GM19395 (cell line): ENCODE data around the gene EEF2KMT.
"Not testable (repeated sequence)": the region's sequence is repeated elsewhere in the genome, so short reads cannot be mapped to it uniquely, and the experiment has no call there.

Experiments
- ATAC-seq: cut with Tn5 transposase; IDR thresholded peaks from one replicate; pipeline ENCODE4 v1.9.1; 2021; ENCODE audit warnings: mild to moderate bottlenecking, moderate library complexity; ENCODE audit not compliant: unreplicated experiment

EEF2KMT gene

DNA sequence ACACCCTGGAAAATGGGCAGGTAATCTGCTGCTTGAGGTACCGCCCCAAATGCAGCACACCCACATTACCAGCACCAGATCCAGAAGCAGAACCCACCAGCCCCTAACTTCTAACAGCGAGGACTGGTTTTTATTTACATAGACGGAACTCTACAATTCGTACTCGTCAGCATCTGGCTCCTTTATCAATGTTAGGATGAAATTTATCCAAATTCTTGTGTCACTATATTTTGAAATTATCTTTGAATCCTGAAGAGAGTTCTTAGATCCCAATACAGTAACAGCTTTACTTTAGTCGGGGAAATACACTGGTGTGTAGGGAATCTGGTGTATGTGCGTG is 26.3 kb downstream of the EEF2KMT start:
- no peak for ATAC-seq

DNA sequence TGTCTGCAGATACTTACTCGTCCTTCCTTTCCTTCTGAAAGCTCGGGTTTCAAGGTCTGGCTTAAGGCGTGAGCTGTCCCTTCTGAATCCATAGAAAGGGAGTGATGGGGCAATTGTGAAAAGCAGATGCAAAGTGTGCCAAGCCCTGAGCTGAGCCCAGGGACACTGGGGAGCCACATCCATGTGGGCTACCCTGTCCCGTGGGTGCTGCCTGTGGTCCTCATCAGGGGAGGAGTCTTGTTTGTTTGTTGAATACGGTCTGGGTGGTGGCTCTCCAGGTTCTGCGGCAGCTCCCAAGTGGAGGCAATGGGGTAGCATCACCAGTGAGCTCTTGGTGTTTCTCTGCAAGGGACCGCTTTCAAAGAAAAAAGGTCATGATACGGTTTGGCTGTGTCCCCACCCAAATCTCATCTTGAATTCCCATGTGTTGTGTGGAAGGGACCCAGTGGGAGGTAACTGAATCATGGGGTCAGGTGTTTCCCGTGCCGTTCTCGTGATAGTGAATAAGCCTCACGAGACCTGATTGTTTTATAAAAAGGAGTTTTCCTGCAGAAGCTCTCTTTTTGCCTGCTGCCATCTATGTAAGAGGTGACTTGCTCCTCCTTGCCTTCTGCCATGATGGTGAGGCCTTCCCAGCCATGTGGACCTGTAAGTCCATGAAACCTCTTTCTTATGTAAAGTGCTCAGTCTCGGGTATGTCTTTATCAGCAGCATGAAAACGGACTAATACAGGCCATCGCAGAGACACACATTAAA is 27.0 kb downstream of the EEF2KMT start:
- ATAC-seq: no peak

DNA sequence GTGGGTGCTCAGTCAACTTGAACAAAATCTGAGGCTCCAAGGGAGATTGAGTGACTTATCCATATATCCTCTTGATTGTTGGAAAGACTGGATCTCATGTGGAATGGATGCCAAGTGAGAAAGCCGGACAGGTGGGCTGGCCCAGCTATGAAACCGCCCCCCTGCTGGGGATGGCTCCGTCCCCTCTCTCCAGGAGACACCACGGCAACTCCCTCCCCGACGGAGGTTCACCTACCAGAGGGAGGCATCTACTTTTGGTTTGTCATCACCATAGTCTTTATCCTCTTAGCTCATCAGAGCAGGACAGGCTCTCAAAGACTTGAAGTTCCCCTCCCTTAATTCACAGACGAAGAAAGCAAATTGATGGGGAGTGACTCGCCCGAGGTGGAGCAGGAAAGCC is 27.7 kb downstream of the EEF2KMT start:
- no peak for ATAC-seq

DNA sequence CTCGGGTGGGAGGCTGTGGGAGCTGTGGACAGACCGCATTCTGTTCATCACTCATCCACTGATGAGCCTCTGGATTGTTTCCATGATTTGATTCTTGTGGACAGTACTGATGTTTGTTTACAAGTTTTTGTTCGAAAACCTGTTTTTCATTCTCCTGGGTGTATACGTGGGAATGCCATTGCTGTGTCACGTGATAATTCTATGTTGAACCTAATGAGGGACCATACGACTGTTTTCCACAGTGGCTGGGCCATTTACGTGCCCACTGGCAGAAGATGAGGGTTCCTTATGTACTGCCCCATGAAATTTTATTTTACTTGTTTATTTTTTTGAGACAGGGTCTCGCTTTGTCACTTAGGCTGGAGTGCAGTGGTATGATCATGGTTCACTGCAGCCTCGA is 28.5 kb downstream of the EEF2KMT start:
- no peak for ATAC-seq

DNA sequence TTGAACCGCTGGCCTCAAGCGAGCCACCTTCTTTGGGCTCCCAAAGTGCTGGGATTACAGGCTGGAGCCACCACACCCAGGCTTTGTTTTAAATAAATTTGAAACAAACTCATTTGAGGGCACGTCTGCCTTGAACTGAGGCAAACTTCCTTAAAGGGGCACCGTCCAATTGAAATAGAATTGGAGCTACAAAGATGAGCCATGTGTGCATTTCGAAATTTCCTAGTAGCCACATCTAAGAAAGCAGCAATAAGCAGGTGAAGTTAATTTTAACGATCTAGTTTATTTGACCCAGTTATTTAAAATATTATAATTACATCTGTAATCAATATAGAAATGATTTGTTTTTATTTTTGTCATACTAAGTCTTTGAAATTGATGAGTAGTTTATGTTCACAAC is 31.1 kb downstream of the EEF2KMT start:
- no peak for ATAC-seq

DNA sequence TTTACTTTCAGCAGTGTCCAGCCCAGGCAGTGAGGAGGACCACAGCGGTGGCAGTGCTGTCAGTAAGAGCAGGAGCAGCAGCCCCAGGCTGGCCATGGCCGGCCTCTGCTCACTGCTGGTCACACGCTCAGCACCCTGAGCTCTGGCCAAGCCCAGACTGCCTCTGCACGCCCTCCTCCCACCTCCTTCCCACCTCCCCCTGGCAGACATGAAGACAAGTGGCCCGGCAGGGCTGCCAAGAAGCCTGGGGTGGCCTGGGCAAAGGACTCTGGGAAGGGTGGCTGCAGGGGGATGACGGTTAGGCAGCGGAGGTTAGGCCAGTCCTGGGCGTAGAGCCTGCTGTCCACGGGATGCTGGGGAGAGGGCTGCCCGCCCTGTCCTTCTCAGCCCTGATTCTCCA is 31.8 kb downstream of the EEF2KMT start, which contains the start of gene C16orf89:
C16orf89 (minus strand) TSS at position 144 of the 400 bp plus-strand sequence; CDS start at position 96, 48 bp downstream.
- ATAC-seq: no peak

DNA sequence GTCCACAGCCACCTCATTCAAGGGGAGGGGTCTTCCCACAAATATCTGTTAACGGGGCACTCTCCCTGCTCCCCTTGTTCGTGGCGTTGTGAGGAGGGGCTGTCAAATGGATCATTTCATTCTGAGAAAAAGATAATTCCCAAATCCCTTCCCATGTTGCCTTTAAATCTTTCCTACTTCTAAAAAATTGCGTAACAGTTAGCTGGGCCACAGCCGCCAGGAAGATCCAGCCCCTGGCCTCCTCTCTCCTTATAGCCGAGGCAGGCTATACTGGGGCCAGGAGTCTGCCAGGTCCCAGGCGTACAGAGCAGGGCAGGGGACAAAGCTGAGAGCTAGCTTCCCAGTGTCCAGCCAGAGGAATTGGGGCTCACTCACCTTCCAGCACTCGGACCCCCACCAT is 32.3 kb downstream of the EEF2KMT start:
- no peak for ATAC-seq

DNA sequence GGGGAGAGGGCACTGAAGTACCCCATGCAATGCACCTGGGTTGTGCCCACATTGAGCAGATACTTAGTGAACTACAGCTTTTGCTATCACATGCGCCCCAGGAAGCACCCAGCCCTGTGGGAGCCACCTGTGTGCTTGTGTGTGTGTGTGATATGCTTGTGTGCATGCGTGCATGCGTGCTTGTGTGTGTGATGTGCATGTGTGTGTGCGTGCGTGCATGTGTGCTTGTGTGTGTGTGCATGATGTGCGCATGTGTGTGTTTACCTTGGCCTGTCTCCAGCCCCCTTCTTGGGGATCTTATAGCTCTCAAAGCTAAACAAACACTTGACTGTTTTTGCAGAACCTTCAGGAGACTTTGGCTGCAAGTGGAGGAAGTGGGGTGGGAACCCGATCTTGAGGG is 32.7 kb downstream of the EEF2KMT start:
- no peak for ATAC-seq

DNA sequence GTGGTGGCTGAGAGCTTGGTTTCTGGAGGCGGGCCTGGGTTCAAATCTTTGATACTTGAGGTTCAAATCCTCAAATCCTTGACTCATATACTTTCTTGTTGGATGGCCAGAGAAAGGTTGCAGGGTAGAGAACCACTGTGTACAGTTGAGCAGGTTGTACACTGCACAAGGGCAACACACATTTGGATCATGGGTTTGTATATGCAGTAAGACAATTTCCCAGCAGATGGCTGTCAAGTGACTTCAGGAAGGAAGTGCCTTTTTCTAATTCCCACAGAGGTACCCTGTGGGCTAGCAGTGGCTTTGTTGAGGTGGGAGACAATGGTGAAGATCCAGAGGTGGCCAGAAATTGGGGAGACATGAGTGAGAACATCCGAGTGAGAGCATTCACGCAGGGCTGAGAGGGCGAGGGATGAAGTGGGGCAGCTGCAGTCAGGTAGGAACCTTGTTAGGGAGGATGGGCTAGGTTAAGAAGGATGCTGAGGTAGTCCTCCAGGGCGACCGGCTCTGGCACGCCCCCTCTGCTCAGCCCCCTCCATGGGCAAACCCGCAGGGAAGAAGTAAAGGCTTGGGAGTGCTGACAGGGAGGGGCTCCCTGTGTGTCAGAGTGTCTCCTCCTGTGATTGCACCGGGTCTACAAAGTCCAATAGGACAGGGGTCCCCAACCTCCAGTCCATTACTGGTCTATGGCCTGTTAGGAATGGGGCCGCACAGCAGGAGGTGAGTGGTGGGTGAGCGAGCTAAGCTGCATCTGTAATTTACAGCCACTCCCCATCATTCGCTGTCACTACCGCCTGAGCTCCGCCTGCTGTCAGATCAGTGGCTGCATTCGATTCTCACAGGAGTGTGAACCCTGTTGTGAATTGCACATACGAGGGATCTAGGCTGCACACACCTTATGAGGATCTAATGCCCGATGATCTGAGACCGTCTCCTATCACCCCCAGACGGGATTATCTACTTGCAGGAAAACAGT is 34.5 kb downstream of the EEF2KMT start:
- no peak for ATAC-seq

DNA sequence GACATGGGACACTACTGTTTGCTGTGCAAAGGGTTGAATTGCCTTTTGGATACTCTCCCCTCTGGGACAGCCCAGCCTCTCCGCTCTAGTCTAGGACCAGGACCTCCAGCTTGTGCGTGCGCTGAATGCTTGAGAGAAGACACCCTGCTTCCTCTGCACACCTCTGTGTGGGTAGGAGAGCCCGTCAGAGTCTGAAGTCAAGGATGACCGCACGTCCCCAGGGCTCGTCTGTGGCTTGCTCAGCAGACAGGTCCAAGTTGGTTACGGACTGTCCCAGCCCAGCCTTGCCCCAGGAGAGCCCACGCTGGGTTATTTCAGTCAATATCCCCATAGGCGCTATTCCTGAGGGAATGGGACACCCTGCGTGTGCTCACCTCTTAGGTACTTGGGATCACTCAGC is 35.5 kb downstream of the EEF2KMT start:
- ATAC-seq: no peak

DNA sequence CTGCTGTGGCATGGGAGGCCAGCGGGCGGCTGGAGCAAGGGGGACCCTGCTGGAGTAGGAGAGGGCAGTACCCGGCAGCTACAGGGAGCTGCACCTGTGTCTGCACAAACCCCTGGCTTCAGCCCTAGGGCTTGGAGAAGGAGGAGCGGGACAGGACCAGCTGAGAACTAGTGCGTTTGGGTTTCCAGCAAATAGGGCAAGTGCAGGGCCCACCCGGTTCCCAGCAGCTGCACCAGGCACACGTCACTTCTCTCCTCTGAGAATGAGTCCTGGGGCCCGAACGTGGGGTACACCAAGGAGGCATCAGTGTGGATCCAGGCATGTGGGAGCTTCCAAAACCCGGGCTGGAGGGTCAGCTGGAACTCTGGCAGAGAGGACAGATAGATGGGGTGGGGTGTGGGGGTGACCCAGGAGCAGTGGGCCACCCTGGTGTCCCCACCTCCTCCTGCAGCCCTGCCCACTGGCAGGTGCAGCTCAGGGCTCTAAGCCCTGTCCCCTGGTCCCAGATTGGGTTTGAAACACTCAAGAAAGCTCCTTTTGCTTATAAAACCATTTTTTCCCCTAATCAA is 37.4 kb downstream of the EEF2KMT start:
- ATAC-seq: no peak

DNA sequence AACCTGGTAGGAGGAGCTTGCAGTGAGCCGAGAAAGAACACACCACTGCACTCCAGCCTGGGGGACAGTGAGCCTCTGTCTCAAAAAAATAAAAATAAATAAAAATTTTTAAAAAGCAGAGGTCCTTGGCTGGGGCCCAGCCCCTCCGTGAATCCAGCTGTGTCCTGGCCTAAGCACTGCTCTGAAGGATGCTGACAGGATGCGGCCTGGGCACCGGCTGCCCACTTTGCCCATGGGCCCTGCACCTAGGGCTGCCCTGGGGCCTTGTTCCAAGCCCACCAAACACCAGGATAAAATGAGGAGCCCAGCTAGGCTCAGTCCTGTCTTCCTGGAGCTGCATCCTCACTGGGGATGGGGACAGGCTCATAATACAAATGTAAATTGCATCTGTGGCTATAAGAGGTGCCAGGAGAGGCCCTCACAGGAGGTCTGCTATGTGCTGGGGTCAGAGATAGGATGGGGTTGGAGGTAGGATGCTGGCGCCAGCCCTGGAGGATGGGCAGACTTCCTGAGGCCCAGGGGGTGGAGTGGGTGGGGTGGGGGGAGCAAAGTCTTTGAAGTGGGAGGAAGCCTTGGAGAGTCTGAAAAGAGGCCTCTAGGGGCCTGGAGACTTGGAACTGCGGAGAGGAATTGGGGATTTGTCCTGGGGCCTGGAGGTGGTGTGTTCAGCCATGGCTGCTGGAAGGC is 38.1 kb downstream of the EEF2KMT start:
- no peak for ATAC-seq

DNA sequence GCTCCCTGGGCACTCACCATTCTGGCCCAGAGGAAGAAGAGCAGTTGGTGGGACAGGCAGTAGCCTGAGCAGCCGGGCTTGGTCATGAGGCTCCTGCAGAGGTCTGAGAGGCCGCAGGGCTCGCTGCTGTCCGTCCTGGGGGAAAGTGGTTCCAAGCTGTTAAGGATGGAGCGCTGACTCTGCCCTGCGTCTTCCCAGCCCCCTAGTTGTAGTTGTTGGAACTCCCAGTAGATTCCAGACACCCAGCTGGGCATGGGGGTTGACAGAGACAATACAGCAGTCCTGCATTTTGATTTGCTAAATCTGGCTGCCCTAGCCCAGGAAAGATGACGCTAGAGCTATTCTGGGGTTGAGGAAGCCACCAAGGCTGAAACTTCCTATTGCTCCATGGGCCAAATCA is 39.1 kb downstream of the EEF2KMT start:
- no peak for ATAC-seq

DNA sequence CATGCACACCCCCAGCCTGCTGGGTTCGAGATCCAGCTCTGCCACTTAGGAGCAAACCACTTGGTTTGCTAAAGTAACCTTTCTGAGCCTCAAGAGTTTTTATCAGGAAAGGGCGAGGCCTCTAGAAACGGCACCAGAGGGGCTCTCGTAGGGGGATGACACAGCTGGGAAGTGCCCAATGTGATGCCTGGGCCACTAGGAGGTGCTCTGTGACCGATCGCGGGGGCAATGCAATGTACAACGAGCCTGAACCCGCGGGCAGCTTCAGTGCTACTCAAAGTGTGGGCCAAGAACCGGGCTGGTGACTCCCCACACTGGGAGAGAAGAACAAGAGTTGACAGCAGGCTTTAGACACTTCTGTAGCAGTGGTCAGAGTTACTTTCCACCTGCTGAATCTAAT is 41.2 kb downstream of the EEF2KMT start:
- ATAC-seq: no peak

DNA sequence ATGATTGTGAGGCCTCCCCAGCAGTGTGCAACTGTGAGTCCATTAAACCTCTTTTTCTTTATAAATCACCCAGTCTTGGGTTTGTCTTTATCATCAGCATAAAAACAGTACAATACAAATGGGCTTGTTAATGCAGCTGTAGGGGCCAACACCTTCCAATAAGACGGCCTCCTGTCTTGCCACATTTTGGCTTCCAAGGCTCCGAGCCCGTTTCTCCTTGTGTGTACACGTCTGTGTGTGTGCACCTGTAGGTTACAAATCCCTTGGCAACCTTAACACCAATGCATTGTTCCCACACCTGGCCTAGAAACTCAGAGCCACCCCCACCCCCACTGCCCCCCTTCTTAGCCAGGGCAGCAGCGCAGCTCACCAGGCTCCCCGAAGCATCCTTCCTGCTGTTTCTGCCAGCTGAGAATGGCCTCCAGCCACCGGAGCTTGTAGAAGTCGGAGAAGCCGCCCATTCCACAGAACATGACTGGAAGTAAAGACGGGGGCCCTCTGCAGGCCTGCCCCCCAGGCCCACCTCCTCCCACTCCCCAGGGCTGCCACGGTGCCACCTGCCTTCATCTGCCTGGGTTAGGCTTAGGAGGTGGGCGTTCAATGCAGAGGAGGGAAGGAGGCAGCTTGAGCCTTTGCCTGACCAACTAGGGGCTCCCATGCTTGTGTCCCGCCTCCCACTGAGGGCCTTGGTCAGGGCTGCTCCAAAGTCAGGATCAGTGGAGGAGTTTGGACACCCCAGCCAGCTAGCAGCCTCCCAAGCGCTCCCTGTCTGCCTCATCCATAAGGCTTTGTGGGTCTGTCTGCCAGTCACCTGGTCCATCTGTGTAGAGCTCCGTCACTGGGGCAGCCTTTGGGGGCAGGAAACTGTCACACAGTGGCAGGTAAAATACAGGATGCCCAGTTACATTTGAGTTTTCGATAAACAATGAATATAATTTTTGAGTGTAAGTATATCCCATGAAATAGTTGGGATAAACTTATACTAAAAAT is 42.4 kb downstream of the EEF2KMT start:
- no peak for ATAC-seq

DNA sequence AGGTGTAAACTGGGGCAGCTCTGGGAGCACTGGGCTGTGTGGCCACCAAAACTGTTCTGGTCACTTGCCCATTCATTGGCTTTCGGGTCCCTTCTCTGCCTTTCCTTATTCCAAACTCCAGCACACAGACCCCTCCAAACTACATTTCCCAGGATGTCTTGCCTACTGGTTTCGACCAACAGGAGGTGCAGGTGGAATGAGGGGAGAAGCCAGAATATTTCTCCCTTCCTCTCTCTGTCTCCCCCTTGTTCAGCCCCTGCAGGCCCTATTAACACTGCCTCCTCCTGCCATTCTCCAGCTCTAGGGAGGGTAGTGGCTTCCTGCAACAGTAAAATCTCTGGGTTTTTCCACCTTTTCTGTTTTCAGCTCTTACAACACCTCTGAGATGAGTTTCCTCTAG is 50.7 kb downstream of the EEF2KMT start:
- ATAC-seq: no peak

DNA sequence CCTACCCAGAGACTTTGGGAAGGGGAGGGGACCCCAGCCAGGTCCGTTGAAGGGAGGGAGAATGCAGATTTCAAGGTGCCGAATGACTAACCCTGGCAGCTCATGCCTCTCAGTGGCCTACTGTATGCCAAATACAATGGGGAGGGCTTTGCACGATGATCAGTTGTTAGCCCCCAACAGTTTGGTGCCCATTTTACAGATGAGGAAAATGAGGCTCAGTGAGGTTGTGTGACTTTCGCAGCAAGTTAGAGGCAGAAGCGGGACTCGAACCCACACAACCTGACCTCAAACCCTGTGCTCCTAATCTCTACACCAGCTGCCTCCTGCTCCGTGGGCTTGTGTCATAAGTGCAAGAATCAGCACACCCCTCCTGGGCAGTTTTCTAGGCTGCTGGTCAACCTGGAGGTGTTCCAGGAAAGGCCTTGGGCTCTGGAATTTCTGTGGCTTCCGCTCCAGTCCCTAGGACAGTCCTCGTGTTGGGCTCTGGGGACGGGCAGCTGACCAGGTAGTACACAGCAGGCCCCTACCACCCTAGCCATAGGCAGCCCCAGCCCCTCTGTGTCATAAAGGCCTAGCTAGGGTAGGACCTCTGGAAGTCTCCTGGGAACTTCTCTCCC is 52.0 kb downstream of the EEF2KMT start:
- no peak for ATAC-seq

DNA sequence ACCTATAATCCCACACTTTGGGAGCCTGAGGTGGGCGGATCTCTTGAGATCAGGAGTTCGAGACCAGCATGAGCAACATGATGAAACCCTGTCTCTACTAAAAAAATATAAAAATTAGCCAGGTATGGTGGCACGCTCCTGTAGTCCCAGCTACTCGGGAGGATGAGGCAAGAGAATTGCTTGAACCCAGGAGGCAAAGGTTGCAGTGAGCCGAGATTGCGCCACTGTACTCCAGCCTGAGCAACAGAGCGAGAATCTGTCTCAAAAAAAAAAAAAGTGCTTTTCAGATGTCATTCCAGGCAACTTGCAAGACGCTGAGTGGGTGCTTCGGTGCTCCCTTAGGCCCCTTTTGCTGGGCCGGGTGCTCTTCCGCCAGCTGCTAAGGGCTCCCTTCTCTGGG is 53.0 kb downstream of the EEF2KMT start:
- not testable (repeated sequence) for ATAC-seq

DNA sequence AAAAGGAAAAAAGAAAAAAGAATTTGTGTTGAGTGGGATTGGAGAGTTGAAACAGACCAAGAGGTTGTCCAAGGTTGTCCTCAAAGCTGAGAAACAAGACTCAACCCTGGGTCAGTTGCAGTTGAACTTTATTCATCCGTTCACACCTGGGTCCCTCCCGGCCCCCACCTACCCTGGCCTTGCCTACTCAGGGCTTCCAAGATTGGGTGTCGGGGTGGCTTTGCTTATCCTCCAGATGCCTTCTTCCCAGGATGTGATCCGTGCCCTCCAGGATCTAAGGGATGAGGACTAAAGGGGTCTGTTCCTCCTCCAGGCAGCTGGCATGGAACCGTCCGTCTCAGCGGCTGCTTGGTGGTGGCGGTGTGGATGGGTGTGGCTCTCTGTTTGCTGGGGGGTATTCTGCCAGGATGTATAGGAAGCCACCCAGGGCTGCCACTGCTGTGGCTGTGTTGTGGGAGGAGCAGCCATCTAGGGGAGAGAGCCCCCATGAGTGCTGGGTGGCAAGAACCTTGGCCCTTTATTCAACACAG is 53.5 kb downstream of the EEF2KMT start:
- ATAC-seq: no peak
